Measurements from ENCODE around the gene POGLUT3.
A peak's percentile ranks its signal among the peaks of the same experiment; 100 is the strongest.

The POGLUT3 gene

GRCh38 chr11:108498816-108499408, 728 bp upstream of the POGLUT3 start:
- Histone ChIP-seq H3K27me3 (ENCODE audit: insufficient read depth, low read depth, severe bottlenecking) (no peaks in the 10 kb centered on the region), H3K9me3 (ENCODE audit: severe bottlenecking) (no peaks in the 10 kb centered on the region), H3K36me3 (no peaks in the 10 kb centered on the region), H3K4me3 (ENCODE audit: low read depth, low read length) (peak overlapping the region; percentile 78), H3K27ac (peak overlapping the region; percentile 94)
- no peak for TF ChIP-seq CTCF (IDR thresholded peaks at IDR 0.05; ENCODE audit: low read depth, low read length)
- DNase-seq: no peak

GRCh38 chr11:108497317-108498045, 703 bp downstream of the POGLUT3 start:
- peak overlapping the region; percentile 94 for H3K27ac ChIP-seq
- peak overlapping the region; percentile 78 for H3K4me3 ChIP-seq (ENCODE audit: low read depth, low read length)
- peak; percentile 90 for DNase-seq
- no peaks in the 10 kb centered on the region for H3K27me3 ChIP-seq (ENCODE audit: insufficient read depth, low read depth, severe bottlenecking)
- no peaks in the 10 kb centered on the region for H3K9me3 ChIP-seq (ENCODE audit: severe bottlenecking)
- H3K36me3 ChIP-seq: no peaks in the 10 kb centered on the region
- TF ChIP-seq CTCF (IDR thresholded peaks at IDR 0.05; ENCODE audit: low read depth, low read length): no peak

GRCh38 chr11:108496643-108497256, 1.4 kb downstream of the POGLUT3 start:
- Histone ChIP-seq H3K9me3 (ENCODE audit: severe bottlenecking) (no peaks in the 10 kb centered on the region), H3K36me3 (no peaks in the 10 kb centered on the region), H3K4me3 (ENCODE audit: low read depth, low read length) (peak overlapping the region; percentile 78), H3K27ac (peak overlapping the region; percentile 94), H3K27me3 (ENCODE audit: insufficient read depth, low read depth, severe bottlenecking) (no peaks in the 10 kb centered on the region)
- no peak for TF ChIP-seq CTCF (IDR thresholded peaks at IDR 0.05; ENCODE audit: low read depth, low read length)
- no peak for DNase-seq

GRCh38 chr11:108495326-108495725, 2.9 kb downstream of the POGLUT3 start:
- no peaks in the 10 kb centered on the region for H3K27me3 ChIP-seq (ENCODE audit: insufficient read depth, low read depth, severe bottlenecking)
- no peak for DNase-seq
- no peak overlapping the region for H3K4me3 ChIP-seq (ENCODE audit: low read depth, low read length)
- H3K36me3 ChIP-seq: 0 out of 2 replicates have a peak, but pooled peaks cover 7% of the 10 kb centered on the region
- H3K27ac ChIP-seq: no peak overlapping the region
- no peaks in the 10 kb centered on the region for H3K9me3 ChIP-seq (ENCODE audit: severe bottlenecking)
- TF ChIP-seq CTCF (IDR thresholded peaks at IDR 0.05; ENCODE audit: low read depth, low read length): no peak

GRCh38 chr11:108494182-108494581, 4.0 kb downstream of the POGLUT3 start:
- Histone ChIP-seq H3K27ac (no peak overlapping the region), H3K27me3 (ENCODE audit: insufficient read depth, low read depth, severe bottlenecking) (no peaks in the 10 kb centered on the region), H3K4me3 (ENCODE audit: low read depth, low read length) (no peak overlapping the region), H3K9me3 (ENCODE audit: severe bottlenecking) (no peaks in the 10 kb centered on the region), H3K36me3 (peaks cover 16% of the 10 kb centered on the region)
- TF ChIP-seq CTCF (IDR thresholded peaks at IDR 0.05; ENCODE audit: low read depth, low read length): no peak
- DNase-seq: no peak
